ENCODE measurements around the gene ATPAF2. TPM values are rescaled to one million over a fixed set of nuclear protein-coding genes. Genes with fewer than 3 reads are reported as not detected.

ATPAF2 gene
- total RNA-seq, 1 donor from 2014 or later: 24.2 TPM

DNA sequence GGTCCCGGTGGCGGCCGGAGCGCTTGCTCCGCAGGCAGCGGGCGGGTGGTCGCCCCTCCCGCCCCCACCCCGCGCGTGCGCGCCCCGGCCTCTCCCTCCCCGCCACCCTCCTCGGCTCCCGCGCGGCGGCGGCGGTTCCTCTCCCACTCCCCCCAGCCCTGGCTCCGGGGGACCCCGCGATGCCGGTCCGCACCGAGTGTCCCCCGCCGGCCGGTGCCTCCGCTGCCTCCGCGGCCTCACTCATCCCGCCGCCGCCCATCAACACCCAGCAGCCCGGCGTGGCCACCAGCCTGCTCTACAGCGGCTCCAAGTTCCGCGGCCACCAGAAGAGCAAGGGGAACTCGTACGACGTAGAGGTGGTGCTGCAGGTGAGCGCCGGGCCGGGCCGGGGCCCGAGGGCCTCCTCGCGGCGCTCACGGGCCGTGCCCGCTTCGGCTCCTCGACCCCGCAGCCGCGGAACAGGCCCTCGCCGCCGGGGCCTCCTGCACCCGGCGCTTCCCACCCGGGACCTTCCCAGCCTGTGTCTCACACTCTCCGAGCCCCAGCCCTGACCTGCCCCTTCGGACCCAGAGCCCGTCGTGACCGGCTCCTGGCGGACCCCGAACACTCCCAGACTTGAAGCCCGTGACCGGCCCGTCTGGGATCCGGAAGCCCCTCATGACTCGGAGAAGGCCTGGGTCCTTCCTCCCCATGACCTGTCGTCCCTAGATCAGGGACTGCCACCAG lies 730 bp upstream of the ATPAF2 start:
- peak; percentile 20 for ATAC-seq

DNA sequence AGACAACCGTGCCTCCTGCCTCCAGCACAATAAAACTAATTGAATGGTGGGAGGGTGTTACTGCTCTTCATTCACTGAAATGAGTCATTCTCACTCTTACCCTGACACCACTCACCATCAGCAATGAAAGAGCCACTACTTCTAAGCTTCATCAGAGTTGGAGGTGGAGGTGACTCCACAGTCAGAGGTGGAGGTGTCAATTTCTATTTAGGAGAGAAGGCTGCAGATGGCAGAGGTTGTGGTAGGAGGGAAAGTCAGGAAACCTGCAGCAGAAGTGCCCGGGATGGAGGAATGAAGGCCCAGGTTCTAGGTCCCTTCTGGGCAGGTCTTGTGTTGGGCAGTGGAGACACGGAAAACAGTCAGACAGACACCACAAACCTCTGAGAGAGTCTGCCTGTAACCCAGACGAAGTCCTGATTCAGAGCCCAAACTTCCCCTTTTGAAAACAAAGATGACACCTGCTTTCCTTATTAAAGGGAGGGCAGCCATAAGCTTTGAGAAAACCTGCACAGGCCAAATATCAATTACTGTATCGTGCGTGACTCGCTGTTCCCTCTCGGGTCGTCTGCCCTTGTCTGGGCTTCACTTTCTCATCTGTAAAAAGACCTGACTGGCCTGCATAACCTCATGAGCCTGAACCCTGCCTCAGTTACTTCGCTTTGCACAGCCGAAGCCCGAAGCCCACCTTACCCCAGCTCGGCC lies 668 bp downstream of the ATPAF2 start:
- no peak for ATAC-seq

DNA sequence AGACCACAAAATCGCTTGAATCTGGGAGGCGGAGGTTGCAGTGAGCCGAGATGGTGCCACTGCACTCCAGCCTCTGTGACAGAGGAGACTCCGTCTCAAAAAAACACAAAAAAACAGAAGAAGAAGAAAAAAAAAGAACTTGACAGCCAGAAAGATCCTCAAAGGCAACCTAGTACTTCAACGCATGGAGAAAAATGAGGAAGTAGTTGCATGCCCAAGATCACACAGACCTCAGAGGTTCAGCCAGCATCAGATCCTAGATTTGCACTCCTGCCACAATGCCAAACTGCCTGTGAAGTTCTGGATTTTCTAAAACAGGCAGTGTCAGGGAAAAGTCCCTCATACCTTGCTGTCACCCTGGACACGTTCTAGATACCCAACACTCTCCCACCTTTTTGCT lies 1.5 kb downstream of the ATPAF2 start:
- no peak for ATAC-seq

DNA sequence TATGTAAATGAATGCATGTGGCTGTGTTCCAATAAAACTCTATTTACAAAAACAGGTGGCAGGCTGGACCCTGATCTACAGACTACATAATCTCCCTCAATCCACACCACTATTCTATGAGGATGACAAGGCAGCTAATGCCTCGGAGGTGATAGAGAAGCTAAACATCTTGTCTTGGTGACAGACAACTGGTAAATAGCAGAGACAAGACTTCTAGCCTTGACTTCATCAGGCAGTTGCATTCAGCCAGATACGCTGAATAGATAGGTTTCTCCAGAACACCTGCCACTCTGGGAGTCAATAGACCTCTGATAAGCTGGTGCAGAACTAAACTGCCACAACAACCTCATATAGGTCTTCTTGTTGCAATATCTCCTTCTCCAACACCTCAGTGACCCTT lies 3.3 kb downstream of the ATPAF2 start:
- no peak for ATAC-seq

DNA sequence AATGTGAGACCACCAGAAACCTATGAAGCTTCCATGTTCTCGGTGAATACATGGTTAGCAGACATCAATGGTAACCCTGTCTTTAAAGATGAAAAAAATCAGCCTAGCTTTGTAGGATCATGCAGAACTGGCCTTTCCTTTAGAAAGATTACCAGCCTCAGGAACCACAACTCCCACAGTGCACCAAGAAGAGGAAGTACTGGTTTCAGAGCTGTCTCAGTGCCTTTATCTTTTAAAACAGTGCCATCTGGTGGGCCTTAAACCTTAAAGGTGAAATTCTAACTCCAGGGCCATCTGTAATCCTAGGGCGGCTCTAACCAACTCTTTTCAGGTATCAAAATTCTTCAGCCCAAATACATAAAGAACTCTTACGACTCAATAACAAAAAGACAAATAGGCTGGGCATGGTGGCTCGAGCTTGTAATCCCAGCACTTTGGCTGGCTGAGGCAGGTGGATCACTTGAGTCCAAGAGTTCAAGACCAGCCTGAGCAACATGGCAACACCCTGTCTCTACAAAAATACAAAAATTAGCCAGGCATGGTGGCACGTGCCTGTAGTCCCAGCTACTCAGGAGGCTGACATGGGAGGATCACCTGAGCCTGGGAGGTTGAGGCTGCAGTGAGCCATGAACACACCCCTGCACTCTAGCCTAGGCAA lies 5.4 kb downstream of the ATPAF2 start:
- ATAC-seq: peak; percentile 86

DNA sequence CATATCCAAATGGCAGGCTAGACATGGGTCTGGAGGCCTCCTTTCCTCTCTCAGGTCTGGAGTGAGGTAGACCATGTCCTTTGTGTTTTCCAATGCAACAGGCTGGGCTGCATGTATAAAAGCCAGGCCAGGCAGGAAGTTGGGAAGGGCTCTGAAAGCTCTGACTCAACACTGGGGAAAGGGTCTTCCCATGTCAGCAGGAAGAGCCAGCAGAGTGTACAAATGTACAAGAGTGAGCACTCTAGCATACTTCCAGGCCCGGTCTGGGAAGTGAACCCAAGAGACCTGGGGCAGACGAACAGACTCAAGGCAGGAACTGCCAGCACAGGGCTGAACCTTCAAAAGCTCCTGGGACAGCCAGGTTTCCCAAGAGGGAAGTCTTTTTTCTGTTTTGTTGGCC lies 7.0 kb downstream of the ATPAF2 start:
- peak; percentile 18 for ATAC-seq

DNA sequence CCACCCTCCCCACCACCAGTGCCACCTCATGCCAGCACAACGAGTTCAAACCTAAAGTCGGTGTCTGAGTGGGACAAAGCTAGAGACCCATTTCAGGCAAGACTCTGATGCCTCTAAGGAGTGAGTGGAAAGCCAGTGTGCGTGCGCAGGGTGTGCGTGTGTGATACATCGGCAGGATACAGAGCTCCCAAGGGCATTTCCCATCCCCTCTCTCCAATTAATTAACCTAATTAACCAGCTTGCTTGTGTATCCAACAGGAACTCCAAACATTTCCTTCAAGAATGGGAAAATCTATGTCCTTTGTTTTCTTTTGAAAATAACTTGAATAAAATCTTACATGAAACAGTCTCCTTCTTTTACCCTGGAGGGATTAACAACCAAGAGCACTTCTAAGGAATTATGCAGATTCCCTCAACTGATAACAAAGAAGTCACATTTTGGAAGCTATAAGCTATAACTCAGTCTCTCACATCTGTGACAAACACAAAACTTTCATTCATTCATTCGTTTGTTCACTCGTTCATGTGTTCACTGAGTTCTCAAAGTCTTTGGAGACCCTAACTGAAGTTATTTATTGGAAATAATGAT lies 9.9 kb downstream of the ATPAF2 start:
- ATAC-seq: no peak

DNA sequence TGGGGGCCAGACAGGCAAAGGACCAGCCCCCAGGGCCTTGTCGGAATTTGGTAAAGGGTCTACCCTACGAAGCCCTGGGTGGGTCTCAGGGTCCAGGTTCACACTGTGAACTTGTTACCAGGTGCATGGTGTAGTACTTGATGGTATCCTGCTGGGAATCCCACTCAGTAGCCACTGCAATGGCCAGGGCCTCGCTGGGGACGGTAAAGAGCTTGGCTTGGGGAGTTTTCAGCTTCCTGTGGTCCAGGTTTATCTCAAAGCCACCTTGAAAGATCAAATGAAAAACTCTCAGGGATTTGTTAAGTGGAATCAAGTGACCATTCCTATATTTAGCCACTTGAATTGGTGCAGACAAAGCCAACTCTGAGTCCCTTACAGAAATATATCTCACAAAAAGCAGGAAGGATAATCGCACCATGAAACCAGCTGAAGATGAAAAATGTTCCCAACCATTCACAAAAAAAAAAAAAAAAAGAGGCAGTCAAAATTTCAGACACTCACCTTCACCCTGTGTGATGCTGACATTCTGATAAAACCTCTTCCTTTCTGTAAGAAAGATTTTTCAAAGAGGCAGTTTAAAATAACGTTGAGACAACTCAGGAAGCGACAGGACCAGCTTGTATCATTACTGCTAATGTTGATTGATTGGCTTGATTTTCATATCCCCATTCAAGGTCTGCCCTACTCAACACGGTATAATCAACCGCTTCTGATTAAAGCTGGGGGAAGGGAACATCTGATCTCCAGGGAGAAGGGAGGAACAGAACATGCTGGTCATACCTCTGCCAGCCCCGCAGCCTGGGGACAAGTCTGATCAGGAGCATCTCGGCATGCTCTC lies 10.6 kb downstream of the ATPAF2 start:
- no peak for ATAC-seq

DNA sequence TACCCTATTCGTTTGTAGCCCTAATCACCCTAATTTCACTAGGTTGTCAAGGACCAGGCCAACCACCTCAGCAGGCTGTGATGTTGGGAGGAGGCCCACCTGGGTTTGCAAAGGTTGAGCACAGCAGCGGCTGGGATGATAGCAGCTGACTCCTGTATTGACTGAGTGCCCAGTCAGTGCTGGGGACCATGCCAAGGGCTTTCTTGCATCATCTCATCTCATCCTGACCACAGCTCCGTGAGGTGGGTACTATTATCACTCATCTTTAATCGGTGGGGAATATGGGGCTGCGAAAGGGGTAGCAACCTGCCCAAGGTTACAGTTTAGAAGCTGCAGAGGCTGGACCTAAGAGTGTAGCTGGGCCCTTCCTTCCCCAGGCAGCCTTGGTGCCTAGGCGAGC lies 11.7 kb downstream of the ATPAF2 start:
- no peak for ATAC-seq

DNA sequence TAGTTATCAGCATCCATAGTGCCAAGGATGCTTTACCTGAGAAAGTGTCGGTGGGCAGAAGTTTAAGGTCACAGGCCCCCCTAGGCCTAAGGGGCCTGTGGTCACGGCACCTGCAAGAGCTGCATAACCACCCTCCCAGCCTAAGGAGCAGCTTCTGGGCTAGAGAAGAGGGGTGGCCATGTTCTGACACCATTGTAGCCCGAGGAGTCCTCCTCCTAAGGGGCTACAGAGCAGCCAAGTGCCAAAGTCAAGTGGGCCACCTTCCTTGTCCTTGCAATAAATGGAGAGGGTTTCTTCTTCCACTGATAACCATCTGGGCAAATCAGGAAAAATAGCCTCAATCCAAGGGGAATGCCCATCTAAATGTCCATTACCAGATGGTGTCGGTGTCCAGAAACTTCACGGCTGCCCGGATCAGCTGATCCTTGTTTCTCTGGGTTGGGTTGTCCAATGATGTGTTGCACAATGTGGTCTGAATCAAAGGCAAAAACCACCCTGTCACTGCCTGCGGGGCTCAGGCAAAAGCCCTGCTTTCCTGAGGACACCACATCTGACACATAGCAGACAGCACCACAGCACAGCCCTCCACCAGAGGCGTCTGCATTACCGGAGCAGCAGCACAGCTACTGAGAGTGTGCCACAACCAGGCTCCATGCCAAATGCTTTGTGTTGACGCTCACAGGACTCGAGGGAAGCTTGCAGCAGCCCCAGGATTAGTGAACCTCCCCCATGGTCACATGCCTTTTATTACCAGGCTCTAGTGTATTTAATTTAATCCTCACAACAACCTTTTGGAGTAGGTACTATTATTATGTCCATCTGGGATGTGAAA lies 12.8 kb downstream of the ATPAF2 start:
- ATAC-seq: peak; percentile 64

DNA sequence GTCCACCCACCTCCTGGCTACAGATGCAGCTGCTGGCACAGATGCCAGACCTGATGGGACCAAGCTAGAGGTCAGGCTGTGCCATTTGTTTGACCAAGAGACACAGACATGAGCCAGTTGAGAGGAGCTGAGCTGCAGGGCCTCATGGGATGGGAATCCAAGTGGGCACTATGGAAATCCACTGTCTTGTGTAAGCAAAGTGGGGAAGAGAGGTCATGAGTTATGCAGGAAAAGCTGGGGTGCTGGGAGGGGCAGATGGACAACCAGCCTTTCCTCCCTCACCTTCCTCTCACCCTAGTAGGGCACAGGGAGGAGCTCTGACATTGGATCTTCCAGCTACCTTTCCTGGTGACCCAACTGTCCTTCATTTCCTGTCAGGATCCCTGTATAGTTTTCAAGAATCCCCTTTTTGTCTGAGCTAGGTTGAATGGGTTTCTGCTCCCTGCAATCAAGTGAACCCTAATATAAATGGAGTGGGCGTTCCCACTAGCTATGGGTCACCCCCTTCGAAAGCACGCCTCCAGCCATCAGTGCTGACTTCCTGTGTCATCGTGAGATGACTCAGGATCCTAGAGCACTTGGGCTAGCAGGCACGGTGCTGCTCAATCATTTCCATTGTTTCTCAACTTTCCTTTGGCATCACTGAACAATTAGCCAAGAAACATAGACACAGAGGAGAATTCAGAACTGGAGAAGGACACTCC lies 13.6 kb downstream of the ATPAF2 start:
- peak; percentile 93 for ATAC-seq

DNA sequence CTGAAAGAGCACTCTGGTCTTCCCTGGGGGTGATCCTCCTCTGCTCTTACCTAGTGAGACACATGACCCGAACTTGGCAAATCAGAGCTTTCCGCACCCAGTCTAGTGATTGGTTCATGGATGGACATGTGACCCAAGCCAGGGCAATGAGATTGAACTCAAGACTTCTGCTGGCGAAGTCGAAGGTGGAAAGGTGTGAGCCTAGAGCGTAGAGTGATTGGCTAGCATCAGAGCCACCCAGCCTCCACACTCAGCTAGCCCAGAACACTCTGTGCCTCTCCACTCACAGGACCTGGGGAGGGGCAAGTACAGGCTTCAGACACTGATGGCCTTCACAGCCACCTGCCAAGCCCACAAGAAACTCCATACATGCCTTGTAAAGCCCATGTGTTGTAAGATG lies 17.6 kb downstream of the ATPAF2 start:
- no peak for ATAC-seq

DNA sequence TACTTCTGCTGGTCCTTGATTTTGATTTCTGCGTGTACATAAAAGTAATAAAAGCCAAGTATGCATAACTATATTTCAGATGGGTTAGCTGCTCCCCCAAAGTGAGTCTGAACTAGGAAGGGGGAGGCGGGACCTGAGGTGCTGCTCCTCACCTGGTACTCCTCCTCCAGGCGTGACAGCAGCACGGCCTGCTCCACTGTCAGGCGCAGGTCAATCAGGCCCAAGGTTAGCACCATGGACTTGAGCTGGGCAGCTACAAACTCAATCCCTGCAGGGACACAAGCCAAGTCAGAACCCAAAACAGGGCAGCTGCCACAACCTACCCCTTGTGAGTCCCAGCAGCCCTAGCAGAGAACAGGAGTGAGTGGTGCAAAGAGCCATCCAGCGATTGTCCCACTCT lies 18.0 kb downstream of the ATPAF2 start:
- ATAC-seq: no peak

DNA sequence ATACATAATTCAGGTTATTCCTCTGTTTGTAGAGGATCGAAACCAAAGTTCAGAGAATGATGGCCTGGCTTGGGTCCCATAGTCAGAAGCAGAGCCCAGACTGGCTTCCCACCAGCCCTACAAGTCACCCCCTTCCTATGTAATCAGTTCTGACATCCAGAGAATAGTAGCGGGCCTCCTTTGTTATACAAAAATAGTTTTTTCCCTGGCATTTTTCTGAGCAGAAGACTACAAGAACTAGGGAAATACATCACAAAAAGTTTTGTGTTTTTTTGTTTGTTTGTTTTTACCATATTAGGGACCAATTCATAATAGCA lies 19.2 kb downstream of the ATPAF2 start:
- no peak for ATAC-seq

DNA sequence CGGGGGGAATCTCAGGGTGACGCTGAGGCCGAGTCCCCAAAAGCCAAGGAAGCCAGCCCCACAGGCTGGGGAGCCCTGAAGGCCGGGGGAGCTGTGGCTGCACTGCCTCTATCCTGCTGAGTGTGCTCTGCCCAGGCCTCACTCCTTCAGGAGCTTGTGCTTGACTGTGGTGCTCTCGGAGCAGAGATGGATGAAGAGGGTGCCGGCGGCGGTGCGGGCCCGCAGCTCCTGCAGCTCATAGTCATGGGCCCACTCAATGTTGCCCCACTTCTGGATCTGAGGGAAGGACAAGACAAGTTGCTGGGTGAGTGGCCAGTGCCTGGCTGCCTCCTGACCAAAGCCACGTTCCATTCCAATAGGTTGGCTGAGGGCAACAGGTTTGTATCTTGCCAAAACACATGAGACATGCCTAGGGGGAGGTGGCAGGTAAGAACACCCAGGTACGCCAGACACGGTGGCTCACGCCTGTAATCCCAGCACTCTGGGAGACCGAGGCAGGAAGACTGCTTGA lies 20.5 kb downstream of the ATPAF2 start:
- no peak for ATAC-seq

DNA sequence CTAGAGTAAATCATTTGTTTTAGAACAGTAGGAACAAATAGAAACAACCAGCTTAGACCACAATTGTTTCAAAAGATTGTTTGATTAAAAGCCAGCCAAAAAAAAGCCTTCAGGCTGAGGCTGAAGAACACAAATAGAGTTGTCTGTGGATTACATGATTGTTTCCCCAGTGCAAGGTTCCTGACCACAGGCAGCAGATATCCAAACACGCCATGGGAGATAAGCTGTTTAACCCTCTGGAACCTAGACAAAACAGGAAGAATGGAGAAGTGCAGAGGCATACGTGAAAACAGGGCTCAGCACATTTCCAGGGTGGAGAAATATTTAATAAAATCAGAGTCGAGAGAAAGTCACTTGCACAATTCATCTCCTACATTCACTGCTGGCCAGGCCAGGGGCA lies 21.0 kb downstream of the ATPAF2 start:
- ATAC-seq: no peak

DNA sequence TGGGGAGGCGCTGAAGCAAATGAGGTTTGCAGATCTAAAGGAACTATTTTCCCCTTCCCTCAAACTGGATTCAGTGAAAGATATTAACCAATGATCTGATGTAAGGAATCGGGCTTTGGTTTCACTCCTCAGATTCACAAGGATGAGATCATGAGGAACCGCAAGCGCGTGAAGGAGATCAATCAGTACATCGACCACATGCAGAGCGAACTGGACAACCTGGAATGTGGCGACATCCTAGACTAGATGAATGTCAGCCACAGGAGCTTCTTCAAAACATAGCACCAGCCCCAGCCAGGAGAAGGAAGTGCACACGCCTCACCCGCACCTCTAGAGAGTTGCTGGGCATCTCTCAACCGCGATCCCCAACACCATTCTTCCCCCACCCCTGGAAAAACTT lies 22.5 kb downstream of the ATPAF2 start:
- ATAC-seq: no peak

DNA sequence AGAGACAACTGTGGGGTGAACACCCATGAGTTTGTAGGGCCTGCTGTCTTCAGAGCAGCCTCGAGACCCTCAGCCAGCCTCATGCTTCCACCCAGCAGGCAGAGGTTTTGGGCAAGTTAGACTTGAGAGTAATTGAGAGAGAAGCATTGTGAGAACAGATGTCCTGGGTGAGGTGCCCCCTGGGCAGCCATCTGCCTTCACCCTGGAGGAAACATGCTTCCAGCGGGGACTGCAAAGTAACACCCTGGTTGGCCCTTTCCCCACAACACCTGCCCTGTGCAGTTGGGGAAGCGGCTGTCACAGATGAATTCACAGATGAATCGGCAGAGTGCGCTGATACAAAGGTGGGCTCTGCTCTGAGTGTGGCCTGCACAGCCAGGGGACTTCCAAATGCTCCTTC lies 23.4 kb downstream of the ATPAF2 start:
- no peak for ATAC-seq

DNA sequence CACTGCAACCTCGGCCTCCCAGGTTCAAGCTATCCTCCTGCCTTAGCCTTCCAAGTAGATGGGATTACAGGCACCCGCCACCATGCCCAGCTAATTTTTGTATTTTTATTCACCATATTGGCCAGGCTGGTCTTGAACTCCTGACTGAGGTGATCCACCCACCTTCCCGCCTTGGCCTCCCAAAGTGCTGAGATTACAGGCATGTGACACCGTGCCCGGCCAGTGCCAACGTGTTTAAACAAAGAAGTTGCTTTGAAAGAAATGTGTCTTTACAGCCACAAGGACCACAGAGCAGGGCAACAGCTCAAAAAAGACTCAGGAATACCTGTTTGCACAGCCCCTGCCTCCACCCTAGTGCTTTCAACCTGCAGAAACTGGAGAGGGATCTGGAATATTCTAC lies 25.0 kb downstream of the ATPAF2 start:
- no peak for ATAC-seq

DNA sequence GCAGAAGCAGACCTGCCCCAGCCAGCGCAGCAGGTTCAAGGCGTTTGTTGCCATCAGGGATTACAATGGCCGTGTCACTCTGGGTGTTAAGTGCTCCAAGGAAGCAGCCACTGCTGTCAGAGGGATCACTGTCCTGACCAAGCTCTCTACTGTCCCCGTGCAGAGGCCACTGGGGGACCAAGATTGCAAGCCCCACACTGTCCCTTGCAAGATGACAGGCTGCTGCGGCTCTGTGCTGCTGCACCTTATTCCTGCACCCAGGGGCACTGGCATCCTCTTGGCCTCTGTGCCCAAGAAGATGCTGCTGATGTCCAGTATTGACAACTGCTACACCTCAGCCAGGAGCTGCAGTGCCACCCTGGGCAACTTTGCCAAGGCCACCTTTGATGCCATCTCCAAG lies 27.7 kb downstream of the ATPAF2 start:
- ATAC-seq: peak; percentile 15

All from esophagus mucosa (tissue), 1 donor.